Mammary epithelial cell (primary cell): ENCODE data around the gene COL23A1.

Experiments used
- CTCF ChIP-seq, 2 donors: IDR thresholded peaks in 1 of 2; conservative IDR thresholded peaks in 1 of 2; 2 replicates each; pipeline ENCODE4 v1.5.1; 2011 to 2012; ENCODE audit warnings: inconsistent platforms in 2 of 2, low read length in 2 of 2, mild to moderate bottlenecking in 2 of 2, control low read depth in 1 of 2, low read depth in 1 of 2; ENCODE audit not compliant: insufficient read depth in 1 of 2; ENCODE audit errors: extremely low read depth in 1 of 2
- EZH2 ChIP-seq: IDR thresholded peaks from 2 replicates; pipeline ENCODE4 v1.6.1; 2012; ENCODE audit warnings: low read length, inconsistent platforms, borderline replicate concordance

GRCh38 chr5:178555771-178556211, 34.4 kb downstream of the COL23A1 start:
- no peak for TF ChIP-seq CTCF (conservative IDR thresholded peaks at IDR 0.05 in 1 of 2, IDR thresholded peaks at IDR 0.05 in 1 of 2; ENCODE audit: extremely low read depth in 1 of 2, insufficient read depth in 1 of 2, low read depth in 1 of 2, low read length in 2 of 2)
- no peak for TF ChIP-seq EZH2
